ENCODE measurements around the gene SPO11. TPM values are rescaled to one million over a fixed set of nuclear protein-coding genes. Genes with fewer than 3 reads are reported as not detected.

SPO11 gene
- total and polyA plus RNA-seq, 9 of the 15 experiments (the other 6 are each of a cell fraction or from before 2014, with no cell fraction given), result not detected

GRCh38 chr20:57316795-57317201, 12.8 kb upstream of the SPO11 start:
- in situ Hi-C loops (cut with MboI), result no loop called here
- H3K79me2 ChIP-seq (ENCODE audit: control insufficient read depth, insufficient read depth, low read length), result no peaks in the 10 kb centered on the region
- ATAC-seq (no peak), FAIRE-seq (no peak), DNase-seq (ENCODE audit: extremely low read depth in 1 of 4, low spot score in 3 of 4) (no peak)
- H3K4me2 ChIP-seq (ENCODE audit: insufficient read depth, low read length), result no peak overlapping the region
- TF ChIP-seq PHB2 (IDR thresholded peaks at IDR 0.05; ENCODE audit: low read depth) (no peak), USF1 (CRISPR knock-in tag; IDR thresholded peaks at IDR 0.05) (no peak), TEAD4 (IDR thresholded peaks at IDR 0.05; ENCODE audit: low read length) (no peak), TEAD4 (CRISPR knock-in tag; IDR thresholded peaks at IDR 0.05; ENCODE audit: borderline replicate concordance) (no peak), MIER1 (IDR thresholded peaks at IDR 0.05; ENCODE audit: low read depth) (no peak), TSHZ1 (CRISPR knock-in tag; IDR thresholded peaks at IDR 0.05) (no peak), ZC3H8 (IDR thresholded peaks at IDR 0.05) (no peak), CREBBP (IDR thresholded peaks at IDR 0.05; ENCODE audit: low read depth, low read length) (no peak), STAG1 (CRISPR knock-in tag; IDR thresholded peaks at IDR 0.05; ENCODE audit: borderline replicate concordance) (no peak), CBX1 (IDR thresholded peaks at IDR 0.05; ENCODE audit: low read depth) (no peak), C11orf30 (IDR thresholded peaks at IDR 0.05; ENCODE audit: low read depth) (no peak), PURB (CRISPR knock-in tag; IDR thresholded peaks at IDR 0.05; ENCODE audit: low read depth) (no peak), ZEB2 (IDR thresholded peaks at IDR 0.05) (no peak)
- TF ChIP-seq, protein P1, sequence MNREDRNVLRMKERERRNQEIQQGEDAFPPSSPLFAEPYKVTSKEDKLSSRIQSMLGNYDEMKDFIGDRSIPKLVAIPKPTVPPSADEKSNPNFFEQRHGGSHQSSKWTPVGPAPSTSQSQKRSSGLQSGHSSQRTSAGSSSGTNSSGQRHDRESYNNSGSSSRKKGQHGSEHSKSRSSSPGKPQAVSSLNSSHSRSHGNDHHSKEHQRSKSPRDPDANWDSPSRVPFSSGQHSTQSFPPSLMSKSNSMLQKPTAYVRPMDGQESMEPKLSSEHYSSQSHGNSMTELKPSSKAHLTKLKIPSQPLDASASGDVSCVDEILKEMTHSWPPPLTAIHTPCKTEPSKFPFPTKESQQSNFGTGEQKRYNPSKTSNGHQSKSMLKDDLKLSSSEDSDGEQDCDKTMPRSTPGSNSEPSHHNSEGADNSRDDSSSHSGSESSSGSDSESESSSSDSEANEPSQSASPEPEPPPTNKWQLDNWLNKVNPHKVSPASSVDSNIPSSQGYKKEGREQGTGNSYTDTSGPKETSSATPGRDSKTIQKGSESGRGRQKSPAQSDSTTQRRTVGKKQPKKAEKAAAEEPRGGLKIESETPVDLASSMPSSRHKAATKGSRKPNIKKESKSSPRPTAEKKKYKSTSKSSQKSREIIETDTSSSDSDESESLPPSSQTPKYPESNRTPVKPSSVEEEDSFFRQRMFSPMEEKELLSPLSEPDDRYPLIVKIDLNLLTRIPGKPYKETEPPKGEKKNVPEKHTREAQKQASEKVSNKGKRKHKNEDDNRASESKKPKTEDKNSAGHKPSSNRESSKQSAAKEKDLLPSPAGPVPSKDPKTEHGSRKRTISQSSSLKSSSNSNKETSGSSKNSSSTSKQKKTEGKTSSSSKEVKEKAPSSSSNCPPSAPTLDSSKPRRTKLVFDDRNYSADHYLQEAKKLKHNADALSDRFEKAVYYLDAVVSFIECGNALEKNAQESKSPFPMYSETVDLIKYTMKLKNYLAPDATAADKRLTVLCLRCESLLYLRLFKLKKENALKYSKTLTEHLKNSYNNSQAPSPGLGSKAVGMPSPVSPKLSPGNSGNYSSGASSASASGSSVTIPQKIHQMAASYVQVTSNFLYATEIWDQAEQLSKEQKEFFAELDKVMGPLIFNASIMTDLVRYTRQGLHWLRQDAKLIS (CRISPR knock-in tag; IDR thresholded peaks at IDR 0.05), result no peak
- no peak overlapping the region for H3K9ac ChIP-seq (ENCODE audit: insufficient read depth in 1 of 2, low read depth in 2 of 2, low read length in 2 of 2)
- H4K20me1 ChIP-seq (replicated peaks; ENCODE audit: control insufficient read depth, insufficient read depth, low read length), result no peaks in the 10 kb centered on the region; the same call in 1 of the 2 replicates
- POLR2A ChIA-PET, result no interaction called here
- BruUV-seq (replicated peaks), result no TSS peak
- no peaks in the 10 kb centered on the region for H3K9me1 ChIP-seq (ENCODE audit: control insufficient read depth, insufficient read depth, low read length)
- H3K4me1 ChIP-seq (replicated peaks in 1 of 2; ENCODE audit: control insufficient read depth in 2 of 2, insufficient read depth in 2 of 2, low read length in 2 of 2), result no peaks in the 10 kb centered on the region
- WGBS (ENCODE audit: insufficient coverage, low coverage, missing lambda C conversion rate), result 2% methylated on average over 9 of the region's 9 CpGs
- H3K36me3 ChIP-seq (ENCODE audit: control insufficient read depth, insufficient read depth, low read length), result no peaks in the 10 kb centered on the region
- H3K4me3 ChIP-seq, result no peak overlapping the region
- H3K27ac ChIP-seq (ENCODE audit: extremely low read depth, low read depth, low read length), result no peak overlapping the region
- no peaks in the 10 kb centered on the region for H3K9me3 ChIP-seq (replicated peaks; ENCODE audit: control insufficient read depth, insufficient read depth, low read depth, low read length)
- intact Hi-C loops (cut with micrococcal nuclease), result no loop called here
- peaks cover 36 to 63% of the 10 kb centered on the region in 2 experiments for H3K27me3 ChIP-seq (ENCODE audit: control insufficient read depth in 2 of 2, insufficient read depth in 2 of 2, low read length in 2 of 2)
- no peak overlapping the region for H2AFZ ChIP-seq (ENCODE audit: low read depth, low read length)
- CTCF ChIA-PET (ENCODE audit: low intra/inter-chr PET ratio), result interaction anchor here (0.6 kb wide), 1 partner anchor 13 kb away, joined by 3 read pairs; no protein-coding TSS in a partner anchor
